GM21526 (cell line): ENCODE results near the gene UTF1.
"Not testable (repeated sequence)": the region's sequence is repeated elsewhere in the genome, so short reads cannot be mapped to it uniquely, and the experiment has no call there.

Experiments used
- ATAC-seq: cut with Tn5 transposase; IDR thresholded peaks from one replicate; pipeline ENCODE4 v1.9.1; 2021; ENCODE audit warnings: moderate library complexity; ENCODE audit not compliant: unreplicated experiment, low FRiP score

The UTF1 gene

DNA sequence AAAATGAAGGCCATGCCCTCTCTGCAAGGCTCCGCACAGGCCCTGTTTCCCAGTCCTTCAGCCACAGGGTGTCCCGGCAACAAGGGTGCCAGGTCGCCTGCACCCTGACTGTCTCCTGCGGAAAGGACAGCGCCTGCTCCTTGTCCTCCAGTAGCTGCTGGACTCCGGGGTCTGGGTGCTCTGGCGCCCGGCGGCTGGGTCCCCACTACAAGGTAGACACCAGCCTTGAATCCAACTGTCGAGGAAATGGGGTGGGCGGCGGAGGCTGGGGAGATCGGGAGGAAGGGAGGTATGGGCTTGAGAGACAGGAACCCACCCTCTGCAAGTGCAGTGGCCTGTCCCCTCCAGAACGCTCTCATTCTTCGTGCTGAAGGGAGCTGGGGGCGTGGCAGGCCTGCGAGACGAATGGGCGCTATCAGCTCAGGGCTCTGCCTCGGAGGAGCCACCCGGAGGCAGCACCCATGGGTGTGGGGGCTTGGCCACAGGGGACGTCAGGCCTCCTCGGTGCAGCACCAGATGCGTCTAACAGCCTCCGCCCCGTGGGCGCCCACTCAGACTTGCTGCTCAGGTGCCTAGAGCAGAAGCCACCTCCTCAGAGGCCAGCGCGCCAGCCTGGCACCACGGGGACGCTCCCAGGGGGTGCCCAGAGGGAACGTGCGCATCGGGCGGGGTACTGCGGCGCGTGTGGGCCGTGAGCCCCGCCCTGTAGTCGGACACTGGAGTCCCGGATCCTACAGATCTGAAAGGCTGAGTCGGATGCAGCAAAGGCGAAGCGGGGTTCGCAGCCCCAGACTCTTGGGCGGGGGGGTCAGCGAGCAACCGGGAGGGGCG, 31.1 kb downstream of the UTF1 start:
- peak; percentile 54 for ATAC-seq

DNA sequence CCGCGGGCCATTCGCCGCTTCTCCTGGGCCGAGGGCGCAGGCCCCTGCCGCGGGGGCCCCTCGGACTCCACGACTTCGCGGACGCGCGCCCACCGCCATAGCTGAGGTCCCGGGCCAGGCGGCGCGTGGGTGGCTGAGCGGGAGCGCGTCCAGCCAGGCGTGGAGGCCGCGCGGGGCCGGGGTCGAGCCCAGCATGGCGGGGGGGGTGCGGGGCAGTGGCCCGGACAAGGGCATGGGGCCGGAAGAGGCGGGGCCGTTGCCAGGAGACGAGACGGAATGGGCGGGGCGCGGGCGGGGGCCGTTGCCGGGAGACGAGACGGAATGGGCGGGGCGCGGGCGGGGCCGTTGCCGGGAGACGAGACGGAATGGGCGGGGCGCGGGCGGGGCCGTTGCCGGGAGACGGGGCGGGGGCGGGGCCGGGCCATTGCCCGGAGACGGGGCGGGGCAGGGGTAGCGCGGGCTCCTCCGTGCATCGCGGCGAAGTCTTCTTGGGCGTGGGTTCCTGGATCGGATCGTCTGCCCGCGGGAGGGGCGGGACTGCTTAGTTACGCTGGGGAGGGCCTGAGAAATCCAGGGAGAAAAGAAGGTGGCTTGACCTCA, 31.8 kb downstream of the UTF1 start:
- peak; percentile 42 for ATAC-seq

DNA sequence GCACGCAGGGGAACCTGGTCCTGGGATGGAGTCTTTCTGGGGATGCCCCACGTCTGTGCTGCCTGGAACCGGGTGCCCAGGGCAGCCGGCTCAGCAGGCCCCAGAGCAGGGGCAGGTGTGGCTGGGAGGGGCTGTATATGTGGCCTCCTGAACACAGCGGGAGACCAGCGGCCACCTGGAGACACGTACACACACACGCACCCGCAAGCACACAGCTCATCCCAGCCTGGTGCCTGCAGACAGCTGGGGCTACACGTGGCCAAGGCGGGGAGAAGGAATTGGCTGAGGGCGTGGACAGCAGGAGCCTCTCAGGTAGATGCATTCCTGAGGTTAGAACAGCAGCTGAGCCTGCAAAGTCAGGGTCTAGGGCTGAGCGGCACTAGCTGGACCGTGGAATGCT, 32.7 kb downstream of the UTF1 start:
- ATAC-seq, result no peak

DNA sequence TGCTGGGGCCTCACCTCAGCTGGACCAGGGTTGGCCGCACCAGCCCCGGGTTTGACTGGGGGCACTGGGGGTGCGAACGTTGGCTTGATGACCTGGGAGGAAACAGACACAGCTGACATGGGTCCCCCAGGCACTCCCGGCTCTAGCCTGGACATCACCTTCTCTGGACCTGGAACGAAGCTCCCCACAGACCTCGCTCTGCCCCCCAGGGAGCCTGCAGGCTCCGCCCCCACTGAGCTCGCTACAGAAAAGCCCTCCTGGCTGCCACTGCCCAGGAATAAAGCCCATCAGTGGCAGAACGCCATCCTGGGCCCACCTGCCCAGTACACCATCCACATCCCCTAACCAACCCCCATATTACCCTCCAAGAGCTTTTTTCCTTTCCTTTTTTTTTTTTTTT, 33.7 kb downstream of the UTF1 start:
- ATAC-seq, result no peak

DNA sequence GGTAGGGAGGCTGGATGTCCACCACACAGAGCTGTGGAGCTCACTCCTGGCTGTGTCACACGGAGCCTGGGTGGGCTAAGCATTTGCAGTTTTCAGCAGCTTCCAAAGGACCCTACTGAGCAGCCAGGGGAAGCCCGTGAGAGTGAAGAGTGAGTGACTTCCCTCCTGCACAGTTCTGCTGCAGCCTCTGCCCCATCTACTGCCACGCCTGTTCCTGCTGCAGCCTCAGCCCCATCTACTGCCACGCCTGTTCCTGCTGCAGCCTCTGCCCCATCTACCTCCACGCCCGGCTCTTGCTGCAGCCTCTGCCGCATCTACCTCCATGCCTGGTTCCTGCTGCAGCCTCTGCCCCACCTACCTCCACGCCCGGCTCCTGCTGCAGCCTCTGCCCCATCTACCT, 34.4 kb downstream of the UTF1 start:
- ATAC-seq, result no peak

DNA sequence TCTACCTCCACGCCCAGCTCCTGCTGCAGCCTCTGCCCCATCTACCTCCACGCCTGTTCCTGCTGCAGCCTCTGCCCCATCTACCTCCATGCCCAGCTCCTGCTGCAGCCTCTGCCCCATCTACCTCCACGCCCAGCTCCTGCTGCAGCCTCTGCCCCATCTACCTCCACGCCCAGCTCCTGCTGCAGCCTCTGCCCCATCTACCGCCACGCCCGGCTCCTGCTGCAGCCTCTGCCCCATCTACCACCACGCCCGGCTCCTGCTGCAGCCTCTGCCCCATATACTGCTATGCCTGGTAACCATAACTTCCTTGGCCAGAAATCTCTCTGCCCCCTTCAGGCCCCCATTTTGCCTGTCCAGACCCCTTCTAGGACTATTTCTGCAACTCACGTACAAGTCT, 35.0 kb downstream of the UTF1 start:
- not testable (repeated sequence) for ATAC-seq

DNA sequence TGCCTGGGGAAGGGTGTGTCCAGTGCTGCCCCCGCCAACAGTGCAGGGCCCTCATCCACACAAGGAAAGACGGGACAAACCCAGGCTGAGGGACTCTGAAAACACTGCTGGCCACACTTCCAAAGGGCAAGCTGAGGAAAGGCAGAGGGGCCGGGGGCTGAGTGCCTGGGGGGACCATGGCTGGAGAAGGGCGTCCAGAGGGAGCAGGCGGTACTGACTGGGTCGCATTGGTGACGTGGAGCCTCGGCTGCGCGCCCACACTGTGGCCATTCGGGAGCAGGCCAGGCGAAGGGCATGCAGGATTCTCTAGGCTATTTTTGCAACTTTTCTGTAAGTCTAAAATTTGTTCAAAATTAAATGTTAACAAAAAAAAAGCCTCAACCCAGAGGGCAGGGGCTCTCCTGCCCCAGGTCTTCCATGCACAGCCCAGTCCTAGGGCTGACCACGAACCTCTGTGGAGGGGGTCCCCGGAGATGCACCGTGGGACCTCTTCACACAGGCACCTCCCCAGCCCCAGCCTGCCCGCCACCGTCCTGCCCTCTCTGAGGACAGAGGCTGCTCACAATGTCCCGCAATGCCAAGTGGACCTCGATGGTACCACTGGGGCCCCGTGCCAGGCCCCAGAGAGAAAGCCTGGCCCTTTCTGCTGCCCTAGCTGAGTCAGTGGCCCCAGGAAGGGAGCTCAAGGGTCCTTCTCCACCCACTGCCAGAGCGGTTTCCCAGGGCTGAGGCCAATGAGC, 36.2 kb downstream of the UTF1 start:
- no peak for ATAC-seq

DNA sequence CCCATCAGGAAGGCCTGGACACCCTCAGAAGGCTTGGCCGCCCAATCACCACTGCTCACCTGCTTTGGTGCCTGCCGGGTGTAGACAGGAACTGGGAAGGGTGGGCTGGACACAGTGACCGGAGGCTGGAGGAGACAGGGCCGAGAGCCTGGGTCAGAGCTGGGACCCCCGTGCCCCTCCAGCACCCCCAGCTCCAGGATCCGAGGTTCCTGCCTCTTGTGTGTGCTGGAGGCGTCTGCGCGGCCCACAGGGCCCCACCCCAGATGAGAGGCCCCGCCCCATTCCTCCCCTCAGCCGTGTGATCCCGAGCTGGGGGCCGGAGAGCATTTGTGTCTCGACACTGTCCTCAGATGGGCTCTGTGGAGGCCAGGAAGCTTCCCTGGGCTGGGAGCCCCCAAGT, 37.3 kb downstream of the UTF1 start:
- ATAC-seq, result no peak

DNA sequence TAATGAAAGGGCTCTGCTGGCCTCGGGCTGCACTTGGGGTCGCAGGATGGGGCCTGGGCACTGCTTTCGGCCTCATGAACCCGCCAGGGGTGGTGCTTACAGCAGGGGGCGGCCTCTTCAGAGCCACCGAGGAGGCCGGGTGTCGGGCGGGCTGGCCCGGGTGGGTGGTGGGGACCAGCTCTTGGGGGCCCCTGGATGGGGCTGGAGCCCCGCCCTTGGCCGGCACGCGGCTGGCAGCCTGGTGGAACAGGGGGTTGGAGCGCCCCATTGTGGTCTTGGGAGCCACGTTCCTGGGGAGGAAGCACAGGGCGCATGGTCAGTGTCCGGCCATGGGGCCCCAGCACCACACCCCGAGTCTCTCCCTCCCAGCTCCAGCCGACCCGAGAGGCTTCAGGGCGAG, 37.8 kb downstream of the UTF1 start:
- ATAC-seq, result no peak

DNA sequence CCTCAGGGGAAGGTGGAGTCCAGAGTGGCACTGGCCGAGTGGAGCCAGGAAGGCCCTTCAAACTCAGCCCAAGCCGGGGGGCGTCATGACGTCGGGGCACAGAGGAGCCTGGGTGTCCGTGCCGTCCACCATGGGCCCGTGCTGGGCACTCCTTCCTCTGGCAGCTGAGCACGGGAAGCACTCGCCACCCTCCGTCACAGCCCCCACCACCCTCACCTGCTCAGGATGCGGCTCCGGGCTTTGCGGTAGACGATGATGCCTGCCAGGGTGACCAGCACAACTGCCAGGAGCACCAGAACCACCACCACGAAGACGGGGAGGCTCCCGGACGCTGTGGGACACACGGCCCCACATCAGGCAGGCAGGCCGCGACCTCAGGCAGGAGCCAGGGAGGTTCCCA, 38.5 kb downstream of the UTF1 start:
- ATAC-seq, result no peak

DNA sequence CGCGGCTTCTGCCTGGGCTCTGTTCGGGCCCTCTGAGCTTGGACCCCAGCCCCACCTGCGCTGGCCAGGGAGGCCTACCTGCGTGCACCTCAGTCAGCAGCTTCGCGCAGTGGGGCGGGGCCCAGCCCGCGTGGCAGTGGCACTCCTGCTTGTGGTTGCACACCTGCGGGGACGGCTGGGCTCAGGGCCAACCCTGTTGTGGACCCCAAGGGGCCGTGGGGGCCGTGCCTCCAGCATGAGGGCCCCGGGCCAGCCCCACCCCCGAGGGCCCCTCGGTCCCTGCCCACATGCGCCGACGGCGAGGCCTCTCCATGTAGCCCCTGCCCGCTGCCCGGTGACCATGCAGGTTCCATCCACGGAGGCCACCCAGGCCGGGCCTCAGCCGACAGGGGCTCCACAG, 39.4 kb downstream of the UTF1 start:
- no peak for ATAC-seq

DNA sequence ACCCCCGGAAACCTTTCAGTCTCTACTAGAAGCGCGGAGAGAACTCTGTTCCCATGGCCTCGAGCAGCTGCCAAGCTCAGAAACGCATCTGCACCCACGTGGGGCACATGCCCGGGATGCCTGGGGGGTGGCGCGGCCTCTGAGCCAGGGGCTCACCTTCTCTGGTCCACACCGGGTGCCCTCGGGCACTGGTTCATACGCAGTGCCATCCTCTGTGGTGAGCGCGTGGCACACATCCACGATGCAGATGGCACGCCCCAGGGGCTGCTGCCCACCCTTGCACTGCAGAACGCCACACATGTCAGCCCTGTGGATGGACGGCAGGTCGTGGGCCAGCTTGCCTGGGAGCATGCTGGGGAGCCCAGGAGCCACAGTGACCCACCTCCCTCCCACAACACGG, 40.2 kb downstream of the UTF1 start:
- no peak for ATAC-seq

DNA sequence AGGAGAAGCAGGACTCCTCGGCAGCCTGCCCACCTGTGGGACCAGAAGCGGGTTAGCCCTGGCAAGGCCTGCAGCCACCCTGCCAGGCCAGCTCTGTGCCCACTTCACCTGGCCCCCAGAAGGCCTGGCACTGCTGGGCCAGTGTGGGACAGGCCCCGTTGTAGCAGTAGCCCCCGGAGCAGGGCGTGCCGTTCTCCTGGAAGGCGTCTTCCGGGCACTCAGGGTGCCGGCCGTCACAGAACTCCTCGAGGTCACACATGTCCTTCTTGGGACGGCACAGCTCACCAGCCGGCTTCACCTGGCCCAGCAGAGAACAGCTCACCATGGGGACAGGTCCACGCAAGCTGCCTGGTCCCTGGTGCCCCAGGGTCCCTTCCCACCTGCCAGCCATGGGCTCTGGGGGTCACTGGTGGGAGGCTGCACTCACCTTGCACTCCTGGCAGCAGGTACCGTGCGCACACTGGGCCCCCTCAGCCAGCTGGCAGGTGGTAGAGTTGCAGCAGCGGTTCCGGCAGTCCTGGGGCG, 40.8 kb downstream of the UTF1 start:
- ATAC-seq, result no peak

DNA sequence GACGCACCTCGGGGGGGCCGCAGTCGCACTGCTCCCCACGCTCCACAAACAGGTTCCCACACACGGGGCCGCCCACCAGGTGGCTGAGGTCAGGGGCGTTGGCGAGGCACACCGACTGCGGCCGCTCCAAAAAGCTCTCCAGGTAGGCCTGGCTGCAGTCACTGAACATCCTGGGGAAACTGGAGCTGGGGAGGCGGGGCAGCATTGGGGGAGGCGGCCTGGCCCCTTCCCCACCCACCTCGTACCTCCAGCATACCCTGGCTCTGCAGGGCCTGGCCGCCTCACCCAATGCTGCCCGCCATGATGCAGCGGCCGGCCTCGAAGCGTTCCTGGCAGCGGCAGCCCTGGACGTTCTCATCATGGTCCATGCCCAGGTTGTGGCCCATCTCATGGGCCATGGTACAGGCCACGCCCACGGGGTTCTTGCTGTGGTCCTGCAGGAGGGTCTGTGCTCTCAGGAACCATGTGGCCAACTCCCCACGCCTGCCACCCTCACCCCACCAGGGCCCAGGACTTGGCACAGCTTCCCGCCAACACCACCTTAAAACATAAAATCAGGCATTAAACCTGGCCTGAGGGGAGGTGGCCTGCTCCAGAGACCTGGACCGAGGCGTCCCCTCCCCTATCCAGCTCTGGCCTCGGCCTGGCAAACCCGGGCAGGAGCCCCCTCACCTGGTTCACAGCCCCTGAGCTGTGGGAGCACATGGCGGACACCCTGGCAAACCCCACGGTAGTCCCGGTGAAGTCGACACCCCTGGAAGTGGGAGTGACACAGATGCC, 41.7 kb downstream of the UTF1 start:
- ATAC-seq, result no peak

DNA sequence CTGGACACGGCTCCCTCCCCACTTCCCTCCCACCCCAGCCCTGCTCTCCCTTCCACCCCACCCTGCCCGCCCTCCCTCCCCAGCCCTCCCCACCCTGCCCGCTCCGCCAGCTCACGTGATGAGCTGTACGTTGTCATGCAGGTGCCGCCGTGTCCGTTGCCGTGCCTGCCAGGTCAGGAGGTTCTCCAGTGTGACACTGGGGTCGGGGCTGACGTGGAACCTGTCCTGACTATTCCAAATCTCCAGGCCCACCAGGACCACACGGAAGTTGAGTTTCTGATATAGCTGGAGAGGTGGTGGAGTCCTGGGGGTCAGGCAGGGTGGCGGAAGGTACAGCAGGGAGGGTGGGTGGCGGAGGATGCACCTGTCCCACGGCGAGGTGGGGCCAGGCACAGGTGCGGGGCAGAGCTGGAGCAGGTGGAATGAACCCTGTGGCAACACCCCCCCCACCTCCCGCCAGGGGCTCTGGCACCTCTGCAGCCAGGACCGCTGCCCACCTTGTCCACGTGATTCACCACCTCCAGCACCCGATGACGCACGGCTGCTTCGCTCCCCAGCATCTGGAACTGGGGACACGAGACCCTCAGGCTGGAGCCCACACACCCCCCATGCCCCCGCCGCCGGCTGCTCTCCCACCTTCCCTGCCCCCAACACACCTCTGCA, 42.4 kb downstream of the UTF1 start:
- no peak for ATAC-seq

DNA sequence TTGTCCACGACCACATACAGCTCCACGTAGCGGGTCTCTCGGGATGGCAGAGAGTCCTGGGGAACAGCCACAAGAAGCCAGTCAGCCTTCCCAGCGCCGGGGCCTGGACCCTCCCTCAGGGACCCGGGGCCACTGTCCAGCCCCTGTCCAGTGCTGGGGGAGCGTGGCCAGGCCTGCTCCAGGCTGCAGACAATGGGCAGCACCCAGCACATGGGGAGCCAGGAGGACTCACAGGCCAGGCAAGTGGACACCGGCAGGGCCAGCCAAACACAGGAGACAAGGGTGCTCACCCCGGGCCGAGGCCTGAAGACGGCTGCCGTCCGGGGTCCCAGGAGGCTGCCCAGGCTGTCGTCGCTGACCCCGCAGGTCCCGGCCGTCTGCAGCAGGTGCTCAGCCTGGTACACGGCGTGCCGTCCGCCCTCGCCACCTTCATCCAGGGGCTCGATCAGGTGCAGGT, 43.0 kb downstream of the UTF1 start:
- no peak for ATAC-seq

DNA sequence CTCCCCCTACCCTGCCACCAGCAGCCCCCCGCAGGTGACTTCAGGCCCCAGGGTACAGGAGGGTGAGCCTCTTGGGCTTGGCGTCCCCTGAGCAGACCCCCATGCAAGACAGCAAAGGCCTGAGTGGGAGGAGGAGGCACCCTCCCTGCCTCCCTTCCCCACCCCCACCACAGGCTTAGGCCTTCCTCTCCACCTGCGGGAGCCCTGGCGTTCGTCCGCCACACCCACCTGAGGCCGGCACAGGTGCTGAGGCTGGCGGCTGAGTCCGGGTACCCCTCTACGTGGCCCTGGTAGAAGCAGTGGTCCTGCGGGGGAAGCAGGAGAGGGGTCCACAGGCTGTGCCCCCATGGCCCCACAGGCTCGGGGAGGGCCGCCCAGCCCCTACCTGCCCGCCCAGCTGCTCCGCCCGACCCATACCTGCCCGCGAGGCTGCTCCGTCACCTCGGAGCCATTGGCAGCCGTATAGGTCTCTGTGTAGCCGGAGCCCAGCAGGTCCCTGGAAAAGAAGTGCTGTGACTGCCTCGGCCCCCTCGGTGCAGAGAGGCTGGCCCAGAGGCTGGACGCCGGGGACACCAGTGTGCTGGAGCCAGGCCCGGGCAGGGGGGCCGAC, 43.6 kb downstream of the UTF1 start:
- ATAC-seq, result no peak

DNA sequence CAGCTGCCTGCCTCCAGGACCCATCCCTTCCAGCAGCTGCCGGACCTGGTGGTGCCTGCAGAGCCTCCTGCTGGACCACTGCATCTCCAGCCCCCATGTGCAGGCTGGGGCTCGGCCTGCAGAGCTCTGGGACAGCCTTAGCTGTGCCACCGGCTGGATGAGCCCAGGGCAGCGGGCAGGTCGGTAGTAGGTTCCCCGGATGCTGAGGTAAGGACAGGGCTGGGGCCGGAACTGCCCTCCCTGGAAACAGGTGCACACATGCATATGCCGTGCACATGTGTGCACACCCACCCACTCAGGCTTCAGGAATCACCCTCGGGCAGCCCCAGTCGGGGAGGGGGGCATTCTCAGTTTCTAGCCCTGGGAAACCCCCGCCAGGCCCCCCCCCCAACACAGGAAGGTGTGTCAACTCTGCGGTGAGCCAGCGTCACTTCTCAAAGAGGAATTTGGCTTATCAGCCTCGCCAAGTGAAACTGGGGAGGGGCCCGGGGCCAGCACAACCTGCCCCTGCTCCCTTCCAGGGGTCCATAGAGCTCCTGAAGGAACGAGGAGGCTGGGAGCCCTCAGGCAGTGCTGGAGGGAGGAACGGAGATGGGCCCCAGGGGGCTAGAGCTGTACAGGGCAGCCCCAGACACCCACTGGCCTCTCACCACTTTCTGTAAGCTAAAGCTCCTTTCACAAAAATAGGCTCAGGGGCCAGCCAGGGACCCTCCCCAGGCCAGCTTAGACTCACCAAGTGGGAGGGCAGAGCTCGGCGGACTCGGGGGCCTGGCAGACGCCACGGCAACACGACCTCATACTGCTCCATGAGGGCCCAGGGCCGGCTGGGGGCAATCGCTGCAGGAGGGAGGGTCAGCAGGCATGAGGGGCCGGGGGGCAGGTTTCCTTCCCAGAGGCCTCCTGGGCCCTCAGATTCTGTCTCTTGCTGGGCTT, 45.0 kb downstream of the UTF1 start:
- ATAC-seq, result peak; percentile 45

DNA sequence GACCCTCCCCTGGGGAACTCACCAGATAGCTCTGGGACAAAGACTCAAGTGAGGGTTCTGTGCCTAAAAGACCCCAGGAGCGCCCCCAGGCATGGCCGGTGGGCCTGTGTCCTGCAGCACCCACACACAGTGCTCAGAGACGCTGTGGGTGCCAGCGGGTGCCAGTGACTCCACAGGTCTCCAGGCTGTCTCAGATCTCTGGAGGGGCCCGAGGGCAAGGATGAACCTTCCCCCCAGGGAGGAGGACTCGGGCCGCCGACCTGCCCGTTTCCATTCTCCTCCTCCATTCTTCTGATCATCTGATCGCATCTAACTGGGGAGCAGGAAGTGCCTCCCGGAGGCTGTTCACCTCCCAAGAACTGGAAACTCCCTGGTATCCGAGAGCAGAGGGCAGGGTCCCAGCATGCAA, 45.7 kb downstream of the UTF1 start:
- peak; percentile 39 for ATAC-seq
